ENCODE measurements around the gene QKI.

GRCh38 chr6:163529605-163530004 lies 115.1 kb downstream of the QKI start:
- no peak for TF ChIP-seq CTCF (IDR thresholded peaks at IDR 0.05)
- no peak for TF ChIP-seq POLR2AphosphoS5 (IDR thresholded peaks at IDR 0.05)
